Suppressor macrophage treated with lipopolysaccharide for 1 hour (primary cell): ENCODE results near the gene SIRPG.
A peak's percentile ranks its signal among the peaks of the same experiment; 100 is the strongest.
"Not testable (repeated sequence)": the region's sequence is repeated elsewhere in the genome, so short reads cannot be mapped to it uniquely, and the experiment has no call there.

Source experiments
- DNase-seq, 3 donors: peaks; one replicate each; pipeline ENCODE4 v3.0.0-alpha.2; 2020 to 2022

Gene SIRPG

DNA sequence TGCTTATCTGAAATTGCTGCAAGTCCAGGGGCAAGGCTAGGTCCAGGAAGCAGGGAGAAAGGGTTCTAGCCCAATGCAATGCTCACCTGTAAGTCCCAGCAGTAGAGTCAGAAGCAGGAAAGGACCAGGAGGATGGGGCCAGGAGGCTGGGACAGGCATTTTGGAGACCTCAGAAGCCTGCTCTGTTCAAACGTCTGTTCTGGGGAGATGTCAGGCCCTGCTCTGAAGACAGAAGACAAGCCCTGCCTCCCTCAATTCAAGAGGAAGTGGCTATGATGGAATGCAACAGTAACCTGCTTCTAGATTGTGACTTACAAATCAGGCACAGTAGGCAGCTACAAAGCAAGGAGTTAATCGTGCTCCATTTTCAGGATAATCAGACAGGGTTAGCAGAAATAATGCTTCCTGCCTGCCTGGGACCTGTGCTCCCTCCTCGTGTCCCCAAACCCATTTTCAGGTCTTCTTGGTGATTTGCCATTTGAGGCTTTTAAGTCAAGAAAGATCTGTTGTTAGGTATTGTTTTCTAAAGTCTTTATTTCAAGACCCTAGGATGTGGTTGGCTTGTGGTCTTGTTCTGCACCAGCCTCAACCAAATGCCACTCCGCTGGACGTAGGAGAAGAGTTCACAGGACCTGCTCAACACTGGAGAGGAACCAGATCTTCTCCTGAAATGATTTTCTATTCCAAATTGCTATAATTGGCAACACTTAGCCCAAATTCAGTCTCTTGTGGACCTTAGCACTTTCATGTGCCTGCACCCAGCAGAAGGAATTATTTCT is at the start of gene SIRPG:
TSS of gene SIRPG (minus strand) at position 224 of the 779 bp plus-strand sequence. CDS start at position 159, 65 bp downstream.
- DNase-seq, result no peak

DNA sequence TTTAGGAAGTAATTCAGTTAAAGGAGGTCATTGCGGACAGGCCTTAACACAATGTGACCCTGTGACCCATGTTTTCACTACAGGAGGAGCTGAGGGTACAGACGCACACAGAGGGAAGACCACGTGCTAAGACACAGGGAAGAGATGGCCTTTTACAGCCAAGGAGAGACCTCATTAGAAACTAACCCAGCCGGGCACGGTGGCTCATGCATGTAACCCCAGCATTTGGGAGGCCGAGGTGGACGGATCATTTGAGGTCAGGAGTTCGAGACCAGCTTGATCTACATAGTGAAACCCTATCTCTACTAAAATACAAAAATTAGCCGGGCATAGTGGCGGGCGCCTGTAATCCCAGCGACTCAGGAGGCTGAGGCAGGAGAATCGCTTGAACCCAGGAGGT is 49.3 kb upstream of the SIRPG start:
- not testable (repeated sequence) for DNase-seq

DNA sequence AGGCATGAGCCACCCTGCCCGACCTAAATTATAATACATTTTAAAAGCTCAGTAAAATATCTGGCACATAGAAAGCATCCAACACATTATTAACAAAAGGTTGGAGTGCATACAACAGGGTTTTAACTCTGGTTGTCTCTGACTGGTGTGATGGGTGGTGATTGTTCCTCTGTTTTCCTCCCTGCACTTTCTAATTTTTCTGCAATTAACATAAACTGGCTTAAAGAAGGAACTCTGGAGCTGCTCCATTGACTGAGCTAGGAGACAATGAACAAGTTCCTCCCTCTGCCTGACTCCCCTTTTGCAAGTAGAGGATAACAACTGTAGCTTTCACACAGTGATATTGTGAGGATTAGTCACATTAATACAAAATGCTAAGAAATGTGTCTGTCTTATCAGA is 48.5 kb upstream of the SIRPG start:
- DNase-seq, result no peak

DNA sequence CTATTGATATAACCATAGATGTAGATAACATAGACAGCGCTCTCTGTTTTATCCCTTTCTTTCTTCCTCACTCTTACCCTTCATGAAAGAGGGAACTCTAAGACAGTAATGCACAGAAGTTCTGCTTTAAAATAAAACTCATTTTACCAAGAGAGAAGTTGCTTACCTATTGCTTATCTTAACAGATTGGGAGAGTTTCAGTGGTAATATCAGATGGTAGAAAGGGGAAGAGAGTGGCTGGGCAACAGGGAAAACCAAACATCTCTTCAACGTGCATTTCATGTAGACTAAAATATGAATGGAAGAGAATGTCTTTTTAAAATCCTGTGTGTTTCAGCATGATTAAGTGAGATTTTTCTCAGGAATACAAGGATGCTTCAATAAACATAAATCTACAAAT is 45.3 kb upstream of the SIRPG start:
- DNase-seq, result peak in 1 of 3 donors; percentile 11

DNA sequence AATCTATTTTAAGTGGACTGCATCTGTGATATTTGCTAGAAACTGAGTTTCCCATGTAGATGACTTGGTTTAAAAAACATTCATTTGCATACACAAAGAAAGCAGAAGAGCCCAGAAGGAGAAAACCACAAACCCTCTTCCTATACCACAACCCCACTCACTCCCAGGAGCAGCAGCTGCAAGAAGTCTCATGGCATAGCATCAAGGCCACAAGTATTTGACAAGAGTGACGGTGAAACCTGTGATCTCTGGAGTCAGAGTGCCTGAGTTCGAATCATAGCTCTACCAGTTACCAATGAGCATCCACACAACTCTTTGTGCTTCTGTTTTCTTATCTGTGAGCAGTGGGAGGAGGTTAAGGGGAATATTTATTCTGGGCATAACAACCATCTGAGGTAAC is 44.7 kb upstream of the SIRPG start:
- DNase-seq, result peak; percentile 84 to 88 (median 87)

DNA sequence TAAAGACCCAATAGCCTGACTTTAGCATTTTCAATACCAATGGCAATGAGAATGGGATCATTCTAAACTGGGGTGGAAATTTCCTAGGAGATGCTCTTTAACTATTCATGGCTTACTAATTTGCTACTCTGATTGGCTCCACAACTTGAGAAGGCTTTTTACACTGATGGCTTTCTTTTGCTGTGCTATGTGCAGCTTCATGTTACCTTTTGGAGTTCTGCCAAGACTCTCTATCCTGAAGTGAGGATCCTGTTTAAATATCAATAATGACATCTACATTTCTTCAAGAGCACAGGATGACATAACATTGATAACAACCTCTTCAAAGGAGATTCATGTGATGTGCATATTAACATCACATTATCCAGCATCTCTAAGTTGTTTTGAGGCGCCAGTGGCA is 43.4 kb upstream of the SIRPG start:
- DNase-seq, result no peak

DNA sequence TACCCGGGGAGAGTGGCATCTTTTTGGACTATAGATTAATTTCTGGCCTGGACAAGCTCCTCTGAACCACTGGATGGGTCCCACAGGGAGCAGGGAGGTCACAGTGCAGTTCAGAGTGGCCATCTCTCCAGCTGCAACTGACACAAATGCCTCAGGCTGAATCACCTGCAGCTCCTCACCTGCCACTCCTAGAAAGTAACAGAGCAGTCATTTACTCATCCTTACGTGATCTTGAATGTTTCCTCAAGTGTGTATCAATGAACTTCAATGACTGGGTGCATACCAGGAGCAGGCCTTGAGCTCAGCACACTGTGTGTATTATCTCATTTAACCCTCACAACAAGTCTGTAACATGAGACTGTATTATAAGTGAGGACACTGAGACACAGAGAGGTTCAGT is 40.0 kb upstream of the SIRPG start:
- DNase-seq, result no peak

DNA sequence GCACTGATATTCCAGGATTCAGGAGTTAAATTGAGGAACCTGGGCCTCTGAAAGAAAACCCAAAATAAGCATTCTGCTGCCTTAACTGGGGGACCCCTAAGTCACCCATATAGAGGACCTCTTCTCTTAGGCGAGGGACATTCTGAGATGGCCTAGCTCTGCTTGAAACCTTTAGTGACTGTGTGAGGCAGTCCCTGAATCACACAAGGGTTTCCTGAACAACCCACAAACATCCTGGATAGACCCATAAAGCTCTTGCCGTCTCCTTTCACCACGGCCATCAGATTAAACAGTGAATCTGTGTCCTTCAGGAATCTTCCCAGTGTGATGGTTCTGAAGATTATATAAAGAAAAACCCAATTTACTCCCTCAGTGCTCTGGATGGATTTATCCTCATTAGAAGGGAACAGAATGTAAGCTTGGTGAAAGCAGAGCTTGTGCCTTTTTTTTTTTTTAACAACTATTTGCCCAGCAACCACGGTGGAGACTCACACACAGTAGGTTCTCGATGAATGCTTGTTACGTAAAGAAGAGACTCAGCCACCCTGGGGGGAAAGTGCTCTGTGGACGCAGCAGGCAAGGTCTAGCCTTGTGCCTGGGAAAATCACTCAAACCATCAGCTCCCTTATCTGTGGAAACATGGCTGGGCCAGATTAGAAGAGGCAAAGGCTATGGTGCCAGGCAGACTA is 39.1 kb upstream of the SIRPG start:
- no peak for DNase-seq

DNA sequence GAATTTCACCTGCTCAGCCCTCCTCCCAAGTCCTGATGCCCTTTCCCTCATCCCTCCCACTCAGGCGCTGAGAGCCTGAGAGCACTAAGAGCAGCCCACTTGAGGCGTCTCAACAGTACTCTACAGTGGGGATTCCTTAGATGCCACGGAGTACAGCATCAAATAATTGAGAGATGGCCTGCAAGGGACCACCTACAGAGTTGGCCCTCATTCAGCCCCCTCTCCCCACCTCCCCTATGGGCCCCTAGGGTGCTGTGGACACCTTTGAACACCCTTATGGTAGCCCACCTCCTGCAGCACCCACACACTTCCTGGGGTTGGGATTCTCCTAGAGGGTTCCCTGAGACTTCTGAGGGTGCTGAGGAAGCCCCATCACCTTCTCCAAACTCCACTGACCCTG is 37.1 kb upstream of the SIRPG start:
- DNase-seq, result no peak

DNA sequence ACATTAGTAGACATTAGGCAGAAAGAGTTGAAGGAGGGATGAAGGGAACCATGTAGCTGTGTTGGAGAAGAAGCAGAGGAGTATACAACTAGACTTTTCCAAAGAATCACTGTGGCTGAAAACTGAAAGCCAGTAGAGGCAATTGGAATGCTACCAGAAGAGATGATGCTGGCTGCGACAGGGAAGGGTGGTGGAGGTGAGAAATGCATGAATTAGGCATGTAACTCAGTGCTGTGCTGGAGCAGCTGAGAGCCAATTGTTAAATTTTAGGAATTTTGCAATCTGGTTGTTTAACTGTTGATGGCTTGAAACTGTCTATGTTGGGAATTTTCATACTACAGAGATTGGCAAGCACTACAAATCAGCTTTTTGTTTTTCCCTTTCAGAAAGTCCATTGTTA is 35.8 kb upstream of the SIRPG start:
- DNase-seq, result no peak

DNA sequence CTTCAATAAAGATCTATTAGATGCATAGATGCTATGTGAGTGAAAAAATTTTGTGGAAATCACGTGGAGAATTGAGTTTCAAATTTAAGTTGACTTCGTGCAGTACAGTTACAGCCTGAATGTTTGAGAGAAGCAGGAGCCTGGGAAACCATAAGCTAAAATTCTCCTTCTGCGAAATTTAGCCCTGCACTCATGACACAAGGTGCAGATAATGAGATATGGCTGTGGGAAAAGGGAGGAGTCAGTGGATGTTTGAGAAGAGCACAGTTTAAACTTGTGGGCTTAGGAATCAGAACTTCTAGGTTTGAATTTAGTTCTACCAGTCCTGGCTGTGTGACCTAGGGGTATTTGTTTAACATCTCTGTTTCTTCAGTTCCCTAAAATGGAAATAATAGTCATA is 32.1 kb upstream of the SIRPG start:
- no peak for DNase-seq

DNA sequence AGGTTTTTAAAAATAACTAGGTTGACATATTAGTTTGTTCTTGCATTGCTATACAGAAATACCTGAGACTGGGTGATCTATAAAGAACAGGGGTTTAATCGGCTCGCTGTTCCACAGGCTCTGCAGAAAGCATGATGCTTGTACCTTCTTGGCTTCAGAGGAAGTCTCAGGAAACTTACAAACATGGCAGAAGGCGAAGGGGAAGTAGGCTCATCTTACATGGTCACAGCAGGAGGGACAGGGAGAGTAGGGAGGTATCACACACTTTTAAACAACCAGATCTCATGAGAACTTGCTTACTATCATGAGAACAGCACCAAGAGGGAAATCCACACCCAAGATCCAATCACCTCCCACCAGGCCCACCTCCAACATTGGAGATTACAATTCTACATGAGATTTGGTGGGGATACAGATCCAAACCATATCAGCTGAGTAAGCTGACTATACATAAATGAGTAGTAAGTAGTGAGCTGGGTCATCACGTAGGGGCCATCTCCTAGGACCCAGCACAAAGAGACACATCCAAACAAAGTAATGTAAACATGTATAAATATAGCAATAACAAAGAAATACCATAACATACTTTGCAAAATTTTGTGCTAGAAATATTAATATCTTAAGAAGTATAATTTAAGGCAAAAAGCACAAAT is 31.4 kb upstream of the SIRPG start:
- DNase-seq, result no peak

DNA sequence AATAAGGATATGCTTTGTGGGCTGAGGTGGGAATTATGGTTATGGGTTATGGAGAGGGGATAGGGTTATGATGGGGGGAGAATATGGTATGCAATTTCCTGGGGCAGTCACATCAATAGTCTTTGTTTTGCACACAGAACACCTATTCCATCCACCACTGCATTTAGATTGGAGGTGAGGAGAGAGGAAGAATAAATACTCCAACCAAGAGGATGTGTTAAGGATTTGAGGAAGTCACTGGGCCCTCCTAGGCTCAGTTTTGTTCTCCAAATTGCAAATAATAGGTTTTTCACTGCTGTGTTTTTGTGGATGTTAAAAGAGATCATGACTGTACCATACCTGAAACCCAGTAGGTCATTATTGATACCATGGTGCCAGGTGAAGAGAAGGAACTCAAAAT is 29.5 kb upstream of the SIRPG start:
- DNase-seq, result no peak

DNA sequence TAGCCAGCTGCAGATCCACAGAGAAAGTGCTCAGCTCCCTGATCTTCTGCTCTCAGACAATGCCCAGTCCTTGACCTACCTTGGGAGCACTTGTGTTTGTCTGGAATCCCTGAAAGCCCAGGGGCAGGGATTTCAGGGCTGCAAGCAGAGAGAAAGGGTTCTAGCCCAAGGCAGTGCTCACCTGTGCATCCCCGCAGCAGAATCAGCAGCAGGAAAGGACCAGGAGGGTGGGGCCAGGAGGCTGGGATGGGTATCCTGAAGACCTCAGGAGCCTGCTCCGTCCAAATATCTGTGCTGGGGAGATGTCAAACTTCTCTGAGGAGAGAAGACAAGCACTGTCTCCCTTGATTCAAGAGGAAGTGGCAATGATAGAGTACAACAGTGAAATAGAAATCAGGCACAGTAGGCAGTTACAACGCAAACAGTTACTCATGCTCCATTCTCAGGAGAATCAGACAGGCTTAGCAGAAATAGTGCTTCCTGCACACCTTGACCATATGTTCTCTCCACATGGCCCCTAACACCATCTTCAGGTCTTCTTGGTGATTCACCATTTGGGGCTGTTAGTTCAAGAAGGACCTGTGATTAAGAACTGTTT is 28.7 kb upstream of the SIRPG start:
- no peak for DNase-seq

DNA sequence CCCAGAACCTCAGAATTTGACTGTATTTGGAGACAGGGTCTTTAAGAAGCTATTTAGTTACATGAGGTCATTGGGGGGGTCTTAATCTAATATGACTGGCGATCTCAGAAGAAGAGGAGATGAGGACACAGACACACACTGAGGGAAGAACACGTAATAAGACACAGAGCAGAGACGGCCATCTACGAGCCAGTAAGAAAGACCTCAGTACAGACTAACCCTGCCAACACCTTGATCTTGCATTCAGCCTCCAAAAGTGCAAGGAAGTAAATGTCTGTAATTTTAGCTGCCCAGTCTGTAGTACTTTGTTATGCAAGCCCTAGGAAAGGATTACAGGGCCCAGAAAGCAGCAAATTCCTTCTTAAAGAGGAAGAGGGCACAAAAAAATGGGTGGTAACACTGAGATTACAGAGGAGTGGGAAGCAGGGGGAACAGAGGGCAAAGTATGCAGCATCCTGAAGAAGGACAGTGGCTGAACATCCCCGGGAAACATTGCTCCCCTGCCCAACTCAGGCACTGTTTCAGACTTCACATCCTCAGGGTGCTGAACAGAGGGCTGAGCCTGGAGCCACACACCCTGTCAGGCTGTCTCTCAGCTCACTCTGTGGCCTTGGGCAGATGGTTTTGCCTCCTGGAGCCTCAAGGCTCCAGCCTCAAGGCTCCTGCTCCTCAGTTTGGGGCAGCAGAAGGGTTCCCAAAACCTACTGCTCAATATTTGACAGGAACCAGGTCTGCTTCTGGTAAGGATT is 27.9 kb upstream of the SIRPG start:
- no peak for DNase-seq

DNA sequence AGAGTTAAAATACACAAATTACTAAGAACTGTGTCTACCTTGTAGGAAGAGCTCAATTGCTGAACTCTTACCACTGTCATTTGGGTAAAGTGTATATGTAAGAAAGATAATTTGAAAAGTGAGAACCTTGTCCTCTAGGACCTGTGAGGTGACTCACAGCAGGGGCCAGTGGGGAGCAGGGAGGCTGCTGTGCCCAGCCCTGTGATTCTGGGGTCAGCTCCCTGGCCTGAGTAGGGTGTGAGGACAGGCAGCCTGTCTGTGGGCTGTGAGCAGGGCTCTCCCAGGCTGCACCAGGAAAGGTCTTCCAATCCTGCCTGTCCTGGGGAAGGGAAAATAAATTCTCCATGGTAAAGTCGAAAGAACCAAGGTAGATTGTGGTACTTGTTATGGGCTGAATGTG is 27.3 kb upstream of the SIRPG start:
- DNase-seq, result no peak

DNA sequence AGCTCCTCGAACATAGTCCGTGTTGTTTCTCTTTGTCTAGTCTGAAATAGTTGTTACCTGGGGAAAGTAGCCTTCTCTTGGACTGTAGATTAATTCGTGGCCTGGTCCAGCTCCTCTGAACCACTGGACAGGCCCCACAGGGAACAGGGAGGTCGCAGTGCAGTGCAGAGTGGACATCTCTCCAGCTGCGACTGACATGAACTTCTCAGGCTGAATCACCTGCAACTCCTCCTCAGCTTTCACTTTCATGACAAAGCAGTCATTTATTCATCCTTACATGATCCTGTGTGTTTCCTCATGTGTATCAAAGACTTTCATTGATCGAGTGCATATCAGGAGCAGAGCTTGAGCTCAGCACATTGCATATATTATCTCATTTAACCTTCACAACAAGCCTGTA is 19.1 kb upstream of the SIRPG start:
- no peak for DNase-seq

DNA sequence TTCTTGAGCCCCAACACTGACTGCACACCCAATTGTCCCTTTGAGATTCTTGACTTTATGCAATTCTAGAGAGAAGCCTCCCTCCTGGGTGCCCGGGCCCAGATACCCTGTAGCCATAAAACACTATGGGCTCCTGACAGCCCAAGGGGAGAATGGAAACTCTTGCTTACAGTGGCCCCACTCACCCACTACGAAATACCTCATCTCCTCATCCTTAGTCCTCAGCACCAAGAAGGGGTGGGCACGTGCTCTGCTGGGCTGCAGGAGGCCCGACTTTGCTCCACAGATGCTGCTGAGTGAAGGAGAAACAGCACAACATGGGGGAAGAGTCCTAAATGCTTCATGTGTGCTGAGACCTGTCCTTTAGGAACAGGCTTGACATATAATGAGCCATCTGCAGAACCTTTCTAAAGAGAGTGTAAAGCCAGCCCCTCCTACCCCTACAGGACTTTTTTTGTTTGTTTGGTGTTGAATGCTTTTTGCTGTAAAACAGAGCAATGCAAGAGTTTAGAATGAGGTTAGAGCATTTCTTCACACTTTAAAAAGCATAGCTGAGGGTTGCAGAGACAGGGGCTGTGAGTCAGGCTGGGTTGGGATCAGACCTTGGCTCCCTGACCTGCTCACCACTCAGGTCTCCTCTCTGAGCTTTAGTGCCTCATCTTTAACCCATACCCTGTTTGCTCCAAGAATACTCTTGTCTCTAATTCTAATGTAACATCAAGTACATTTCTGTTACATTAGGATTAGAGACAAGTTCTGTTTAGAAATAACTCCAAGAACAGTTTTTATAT is 17.6 kb upstream of the SIRPG start:
- no peak for DNase-seq

DNA sequence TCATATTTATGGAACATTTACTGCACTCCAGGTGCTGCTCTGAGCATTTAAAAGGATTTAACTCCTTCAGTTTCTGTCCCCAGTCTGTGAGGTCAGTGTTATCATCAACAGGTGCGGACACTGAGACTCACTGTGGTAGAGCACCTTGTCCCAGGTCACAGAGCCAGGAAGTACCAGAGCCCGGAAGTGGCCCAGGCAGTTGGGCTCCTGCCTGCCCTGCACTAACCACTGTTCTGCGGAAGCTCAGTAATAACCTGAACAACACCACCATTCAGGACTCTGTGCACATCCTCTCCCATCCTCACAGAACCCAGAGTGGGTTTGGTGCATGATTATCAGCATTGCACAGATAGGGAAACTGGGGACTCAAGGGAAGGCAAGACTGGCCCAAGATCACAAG is 16.8 kb upstream of the SIRPG start:
- no peak for DNase-seq

DNA sequence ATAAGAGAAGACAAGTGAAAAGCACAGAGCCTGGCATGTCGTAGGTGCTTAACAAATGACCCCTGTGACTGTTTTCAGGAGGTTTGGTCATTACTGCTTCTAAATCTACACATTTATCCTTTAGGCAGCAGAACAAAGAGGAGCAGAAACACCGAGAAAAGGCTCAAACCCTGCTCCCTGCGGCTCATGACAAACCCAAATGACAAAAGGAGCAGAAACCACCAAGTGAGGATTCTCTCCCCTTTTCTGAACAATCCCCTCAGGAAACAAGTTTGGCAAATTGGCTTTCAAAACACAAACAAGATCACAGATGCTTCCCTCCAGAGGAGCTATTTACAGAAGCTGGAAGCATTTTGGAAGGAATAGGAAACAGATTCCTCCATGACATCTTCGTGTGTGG is 15.8 kb upstream of the SIRPG start:
- DNase-seq, result no peak

DNA sequence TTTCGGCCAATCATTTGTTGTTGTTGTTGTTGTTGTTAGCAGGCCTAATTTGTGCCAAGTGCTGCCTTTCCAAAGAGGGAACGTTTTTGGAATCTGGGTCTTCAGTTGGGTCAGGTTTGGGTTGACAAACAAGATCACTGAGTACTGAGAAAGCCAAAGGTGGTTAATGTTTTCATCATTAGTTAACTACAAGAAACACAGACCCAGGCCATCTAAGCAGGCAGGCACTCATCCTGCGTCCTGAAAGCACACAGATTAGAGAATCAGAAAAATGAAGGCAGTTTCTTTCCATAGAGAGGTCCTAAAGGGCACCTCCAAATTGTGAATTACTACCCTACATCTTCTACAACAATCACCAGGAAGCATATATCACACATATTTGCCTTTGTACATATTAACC is 15.1 kb upstream of the SIRPG start:
- no peak for DNase-seq
